HFFc6 (cell line): ENCODE data around the gene PROCA1. TPM values are rescaled to one million over a fixed set of nuclear protein-coding genes. Genes with fewer than 3 reads are reported as not detected.

Experiments used
- DNase-seq: peaks from one replicate; pipeline ENCODE4 v3.0.0-alpha.2; 2018
- H3K27ac Mint-ChIP-seq: 2 replicates; pipeline ENCODE4 v1.8.0; 2020; ENCODE audit warnings: mild to moderate bottlenecking, mixed read lengths
- H3K27me3 Mint-ChIP-seq: 2 replicates; pipeline ENCODE4 v1.8.0; 2021; ENCODE audit warnings: mild to moderate bottlenecking, moderate library complexity, mixed read lengths; ENCODE audit not compliant: insufficient read depth
- H3K36me3 Mint-ChIP-seq: 2 replicates; pipeline ENCODE4 v1.8.0; 2021; ENCODE audit warnings: low read depth, mixed read lengths
- H3K4me1 Mint-ChIP-seq: 2 replicates; pipeline ENCODE4 v1.8.0; 2020; ENCODE audit warnings: low read depth, mixed read lengths
- H3K4me3 Mint-ChIP-seq: 2 replicates; pipeline ENCODE4 v1.8.0; 2020; ENCODE audit warnings: mild to moderate bottlenecking, moderate library complexity, mixed read lengths
- H3K9me3 Mint-ChIP-seq: 2 replicates; pipeline ENCODE4 v1.8.0; 2020; ENCODE audit warnings: mild to moderate bottlenecking, mixed read lengths
- total RNA-seq, 6 experiments: library from RNA; stranded (reverse); fragmentation: NEBNext Ultra II Directional; extraction: Animal tissue kit (Norgen Biotek cat#: 25700); gene quantifications; 2 replicates in 1 of 6; 3 replicates in 5 of 6; pipeline ENCODE4 v1.2.3, GENCODE V29; 2021
- TF ChIP-seq, protein P1 (sequence below): fragments of 200-600 bp; sonication (generic); IDR thresholded peaks from 2 replicates; pipeline ENCODE4 v1.5.0; 2021; ENCODE audit warnings: antibody characterized with exemption, mild to moderate bottlenecking

The PROCA1 gene
- total RNA-seq, 6 experiments from 2014 or later: 0.60 to 1.1 (median 0.70) TPM

DNA sequence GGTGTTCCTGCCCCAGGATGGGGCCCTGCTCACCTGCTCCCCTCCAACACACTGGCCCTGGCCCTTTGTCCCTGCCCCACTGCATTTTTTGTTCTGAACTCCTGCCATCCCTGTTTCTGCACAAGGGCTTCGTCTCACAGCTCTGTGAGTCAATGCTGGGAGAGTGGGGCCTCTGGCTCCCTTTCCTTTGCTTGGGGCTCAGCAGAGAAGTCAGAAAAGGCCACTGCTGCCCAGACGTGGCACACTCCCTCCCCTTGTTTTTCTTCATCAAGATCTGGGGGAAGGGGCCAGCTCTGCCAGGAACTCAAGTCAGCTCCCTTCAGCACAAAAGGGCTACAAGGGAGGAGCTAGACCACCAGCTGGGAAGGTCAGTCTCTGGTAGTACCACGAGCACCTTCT is 8.9 kb downstream of the PROCA1 start:
- H3K4me1 Mint-ChIP-seq: no peaks in the 10 kb centered on the region
- no peaks in the 10 kb centered on the region for H3K9me3 Mint-ChIP-seq
- no peak overlapping the region for H3K4me3 Mint-ChIP-seq
- TF ChIP-seq, protein P1, sequence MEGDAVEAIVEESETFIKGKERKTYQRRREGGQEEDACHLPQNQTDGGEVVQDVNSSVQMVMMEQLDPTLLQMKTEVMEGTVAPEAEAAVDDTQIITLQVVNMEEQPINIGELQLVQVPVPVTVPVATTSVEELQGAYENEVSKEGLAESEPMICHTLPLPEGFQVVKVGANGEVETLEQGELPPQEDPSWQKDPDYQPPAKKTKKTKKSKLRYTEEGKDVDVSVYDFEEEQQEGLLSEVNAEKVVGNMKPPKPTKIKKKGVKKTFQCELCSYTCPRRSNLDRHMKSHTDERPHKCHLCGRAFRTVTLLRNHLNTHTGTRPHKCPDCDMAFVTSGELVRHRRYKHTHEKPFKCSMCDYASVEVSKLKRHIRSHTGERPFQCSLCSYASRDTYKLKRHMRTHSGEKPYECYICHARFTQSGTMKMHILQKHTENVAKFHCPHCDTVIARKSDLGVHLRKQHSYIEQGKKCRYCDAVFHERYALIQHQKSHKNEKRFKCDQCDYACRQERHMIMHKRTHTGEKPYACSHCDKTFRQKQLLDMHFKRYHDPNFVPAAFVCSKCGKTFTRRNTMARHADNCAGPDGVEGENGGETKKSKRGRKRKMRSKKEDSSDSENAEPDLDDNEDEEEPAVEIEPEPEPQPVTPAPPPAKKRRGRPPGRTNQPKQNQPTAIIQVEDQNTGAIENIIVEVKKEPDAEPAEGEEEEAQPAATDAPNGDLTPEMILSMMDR: no peak
- peaks cover 22% of the 10 kb centered on the region for H3K36me3 Mint-ChIP-seq
- no peak overlapping the region for H3K27ac Mint-ChIP-seq
- no peak for DNase-seq
- no peaks in the 10 kb centered on the region; the same call in 1 of the 2 replicates for H3K27me3 Mint-ChIP-seq

DNA sequence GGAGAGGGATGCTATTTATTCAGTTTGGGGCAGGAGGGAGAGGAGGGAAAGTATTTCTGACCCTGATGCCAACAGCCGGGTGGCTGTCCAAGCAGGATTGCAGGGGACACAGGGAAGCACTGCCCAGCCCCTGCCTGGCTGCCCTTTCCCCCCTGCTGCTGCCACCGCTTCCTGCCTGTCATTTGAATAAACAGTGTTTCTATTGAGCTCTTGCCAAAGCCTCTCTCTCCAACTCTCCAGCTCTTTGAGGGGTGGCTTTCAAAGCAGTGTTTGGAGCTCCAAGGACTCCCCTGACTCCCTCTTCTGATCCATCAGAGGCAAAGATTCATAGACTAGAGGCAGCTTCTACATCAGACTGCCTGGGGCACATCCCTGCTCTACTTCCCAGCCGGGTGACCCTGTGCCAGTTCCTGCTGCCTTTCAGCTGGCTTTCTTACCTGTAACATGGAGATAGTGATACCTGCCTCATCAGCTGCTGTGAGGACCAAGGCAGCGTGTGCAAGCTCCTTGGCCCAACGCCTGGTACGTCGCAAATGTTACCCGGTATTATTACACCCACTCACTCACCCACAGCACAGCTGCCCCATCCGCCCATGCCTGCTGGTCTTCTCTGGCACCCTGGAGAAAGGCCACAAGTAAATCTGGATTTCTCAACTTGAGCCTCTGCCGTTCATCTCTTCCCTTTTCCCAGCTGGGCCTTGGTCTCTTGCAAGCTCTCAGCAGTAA is 9.5 kb downstream of the PROCA1 start:
- no peak for DNase-seq
- Mint-ChIP-seq H3K36me3 (peaks cover 26% of the 10 kb centered on the region), H3K27me3 (no peaks in the 10 kb centered on the region; the same call in 1 of the 2 replicates), H3K9me3 (no peaks in the 10 kb centered on the region), H3K4me3 (no peak overlapping the region), H3K27ac (no peak overlapping the region; the same call in 1 of the 2 replicates), H3K4me1 (no peaks in the 10 kb centered on the region)
- TF ChIP-seq, protein P1: no peak

DNA sequence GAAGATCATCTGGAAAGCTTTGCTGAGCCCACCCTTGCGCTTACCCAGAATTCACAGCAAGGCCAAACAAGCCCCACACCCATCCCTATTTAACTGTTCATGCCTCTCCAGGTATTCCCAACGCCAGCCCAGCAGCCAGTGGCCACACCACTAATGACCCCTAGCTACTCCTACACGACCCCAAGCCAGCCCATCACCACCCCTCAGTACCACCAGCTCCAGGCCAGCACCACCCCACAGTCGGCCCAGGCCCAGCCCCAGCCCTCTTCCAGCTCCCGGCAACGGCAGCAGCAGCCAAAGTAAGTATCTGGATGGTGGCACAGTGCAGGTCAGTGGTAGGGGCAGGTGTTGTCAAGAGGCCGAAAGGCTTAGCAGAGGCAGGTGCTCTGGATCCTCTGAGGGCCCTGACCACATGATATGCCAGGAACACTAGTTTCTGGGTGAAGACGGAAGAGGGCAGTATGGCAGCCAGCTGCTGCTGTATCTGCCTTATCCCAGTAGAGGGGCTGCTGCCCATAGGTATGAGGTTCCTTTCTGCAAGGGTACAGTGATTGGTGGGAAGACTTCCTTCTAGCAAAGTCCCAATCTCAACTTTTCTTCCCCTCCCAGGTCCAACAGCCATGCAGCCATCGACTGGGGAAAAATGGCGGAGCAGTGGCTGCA is 10.7 kb downstream of the PROCA1 start:
- Mint-ChIP-seq H3K27me3 (no peaks in the 10 kb centered on the region; the same call in 1 of the 2 replicates), H3K27ac (no peak overlapping the region), H3K36me3 (peaks cover 26% of the 10 kb centered on the region)

DNA sequence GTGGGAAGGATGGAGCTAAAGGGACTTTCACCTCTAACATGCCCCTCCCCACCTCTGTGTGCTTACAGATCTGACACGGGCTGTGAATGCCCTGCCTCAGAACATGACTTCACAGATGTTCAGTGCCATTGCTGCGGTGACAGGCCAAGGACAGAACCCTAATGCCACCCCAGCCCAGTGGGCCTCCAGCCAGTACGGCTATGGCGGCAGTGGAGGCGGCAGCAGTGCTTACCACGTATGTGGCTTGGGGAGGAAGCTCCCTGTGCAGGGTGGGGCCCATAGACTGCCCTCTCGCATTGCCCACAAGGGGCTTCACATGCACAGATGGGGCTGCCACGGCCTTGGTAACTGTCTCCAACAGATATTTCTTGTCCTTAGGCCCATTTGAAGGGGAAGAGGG is 11.4 kb downstream of the PROCA1 start:
- no peak for DNase-seq
- TF ChIP-seq, protein P1: no peak
- Mint-ChIP-seq H3K27ac (no peak overlapping the region), H3K4me3 (no peak overlapping the region), H3K9me3 (no peaks in the 10 kb centered on the region), H3K4me1 (no peaks in the 10 kb centered on the region), H3K36me3 (peaks cover 26% of the 10 kb centered on the region), H3K27me3 (no peaks in the 10 kb centered on the region; the same call in 1 of the 2 replicates)

More for the DNA sequence above, 10.7 kb downstream of the PROCA1 start:
- no peaks in the 10 kb centered on the region for H3K4me1 Mint-ChIP-seq
- no peak overlapping the region for H3K4me3 Mint-ChIP-seq
- TF ChIP-seq, protein P1: no peak
- DNase-seq: no peak
- H3K9me3 Mint-ChIP-seq: no peaks in the 10 kb centered on the region

DNA sequence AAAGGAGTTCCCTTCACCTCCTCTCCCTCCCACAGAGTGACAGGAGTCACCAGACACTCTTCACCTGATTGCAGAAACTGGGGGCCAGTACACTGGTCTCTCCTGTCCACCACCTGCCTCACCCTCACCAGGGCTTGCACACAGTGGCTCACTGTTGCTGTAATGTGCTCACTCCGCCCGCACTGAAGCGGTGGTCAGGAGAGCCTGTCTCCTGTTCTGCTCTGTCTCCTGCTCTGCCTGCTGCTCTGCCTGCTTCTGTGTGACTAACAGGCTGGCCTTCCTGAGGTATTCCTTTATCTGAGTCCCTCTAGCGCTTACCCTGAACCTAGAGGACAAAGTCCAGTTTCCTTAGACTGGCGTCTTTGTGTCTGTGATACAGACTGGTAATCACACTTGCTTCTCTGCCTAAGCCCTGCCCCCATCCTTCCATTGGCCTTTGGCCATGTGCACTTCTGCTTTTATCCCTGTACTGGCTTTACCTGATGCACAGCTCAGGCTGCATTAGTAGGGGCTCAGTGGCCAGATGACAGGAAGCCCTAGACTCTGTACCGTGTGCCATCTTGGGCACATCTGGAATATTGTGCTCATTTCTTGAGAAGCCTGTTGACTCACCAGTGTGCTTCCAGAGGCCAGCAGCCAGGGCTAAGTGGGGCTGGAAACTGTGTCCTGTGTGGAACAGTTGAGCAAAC is 13.3 kb downstream of the PROCA1 start:
- Mint-ChIP-seq H3K27me3 (no peaks in the 10 kb centered on the region; the same call in 1 of the 2 replicates), H3K27ac (no peak overlapping the region), H3K4me3 (no peak overlapping the region), H3K36me3 (peaks cover 36% of the 10 kb centered on the region), H3K4me1 (no peaks in the 10 kb centered on the region), H3K9me3 (no peaks in the 10 kb centered on the region)
- DNase-seq: no peak
- TF ChIP-seq, protein P1: no peak
